Upper lobe of left lung (tissue), 6 donors: ENCODE data around the gene EPHA4. TPM values are rescaled to one million over a fixed set of nuclear protein-coding genes. Genes with fewer than 3 reads are reported as not detected.

Source experiments
- ATAC-seq, 2 donors: fragments of 200-7000 bp; cut with Tn5 transposase; one replicate each; pipeline ENCODE4 v1.9.1; 2022; ENCODE audit warnings: mild to moderate bottlenecking in 2 of 2, moderate library complexity in 2 of 2; ENCODE audit not compliant: low FRiP score in 2 of 2
- DNase-seq, 2 donors: peaks; one replicate each; pipeline ENCODE4 v3.0.0-alpha.2; 2019 to 2020
- H3K27ac ChIP-seq, 4 donors: fragments of 200-600 bp; sonication (generic); one replicate each; pipeline ENCODE4 v1.5.1; 2016 to 2019
- H3K27me3 ChIP-seq, 4 donors: fragments of 200-600 bp; sonication (generic); one replicate each; pipeline ENCODE4 v1.5.1; 2017 to 2019
- H3K36me3 ChIP-seq, 4 donors: fragments of 200-600 bp; sonication (generic); one replicate each; pipeline ENCODE4 v1.5.1; 2016 to 2019
- H3K4me1 ChIP-seq, 4 donors: fragments of 200-600 bp; sonication (generic); one replicate each; pipeline ENCODE4 v1.5.1; 2018 to 2019
- H3K4me3 ChIP-seq, 4 donors: fragments of 200-600 bp; sonication (generic); one replicate each; pipeline ENCODE4 v1.5.1; 2017 to 2019; ENCODE audit warnings: mild to moderate bottlenecking in 2 of 4, moderate library complexity in 1 of 4
- H3K9me3 ChIP-seq, 4 donors: fragments of 200-600 bp; sonication (generic); one replicate each; pipeline ENCODE4 v1.5.1; 2018 to 2019
- CTCF ChIP-seq, 6 experiments: fragments of 450-650 bp in 4 of 6; fragments of 200-600 bp in 2 of 6; sonication (generic) in 2 of 6; IDR thresholded peaks; one replicate each; pipeline ENCODE4 v1.5.1; 2016 to 2019; ENCODE audit warnings: antibody characterized with exemption in 6 of 6
- EP300 ChIP-seq, 4 donors: sonication (generic); formaldehyde crosslinking; IDR thresholded peaks; one replicate each; pipeline ENCODE4 v1.5.1; 2017; ENCODE audit warnings: antibody characterized with exemption in 4 of 4, control low read depth in 2 of 4
- POLR2A ChIP-seq, 4 donors: fragments of 450-650 bp; IDR thresholded peaks; one replicate each; pipeline ENCODE4 v1.5.1; 2016 to 2017; ENCODE audit warnings: antibody characterized with exemption in 4 of 4, mild to moderate bottlenecking in 2 of 4
- POLR2AphosphoS5 ChIP-seq, 2 donors: sonication (generic); formaldehyde crosslinking; IDR thresholded peaks; one replicate each; pipeline ENCODE4 v1.5.1; 2017; ENCODE audit warnings: antibody characterized with exemption in 2 of 2
- WGBS, 2 donors: methylation state at CpG; one replicate each; pipeline ENCODE4 v1.1.5; 2017 to 2018; 5-methylcytosine and 5-hydroxymethylcytosine counted together
- total RNA-seq, 6 donors: library from RNA; depleted of rRNA in 4 of 6; stranded (reverse); fragments of >200 nt in 4 of 6; gene quantifications; one replicate each; pipeline versions ENCODE4 v1.1.0 to v1.2.1, GENCODE V29; 2016 to 2021
- donor health status: DM: no; HTN: no; CAD: no; lungs with moderate emphysema.
- donor health status: DM: no; HTN: yes; CAD: no; lungs with severe emphysema.

Gene EPHA4
- total RNA-seq, 6 donors from 2014 or later, result 9.5 to 33.5 (median 22.3) TPM

DNA sequence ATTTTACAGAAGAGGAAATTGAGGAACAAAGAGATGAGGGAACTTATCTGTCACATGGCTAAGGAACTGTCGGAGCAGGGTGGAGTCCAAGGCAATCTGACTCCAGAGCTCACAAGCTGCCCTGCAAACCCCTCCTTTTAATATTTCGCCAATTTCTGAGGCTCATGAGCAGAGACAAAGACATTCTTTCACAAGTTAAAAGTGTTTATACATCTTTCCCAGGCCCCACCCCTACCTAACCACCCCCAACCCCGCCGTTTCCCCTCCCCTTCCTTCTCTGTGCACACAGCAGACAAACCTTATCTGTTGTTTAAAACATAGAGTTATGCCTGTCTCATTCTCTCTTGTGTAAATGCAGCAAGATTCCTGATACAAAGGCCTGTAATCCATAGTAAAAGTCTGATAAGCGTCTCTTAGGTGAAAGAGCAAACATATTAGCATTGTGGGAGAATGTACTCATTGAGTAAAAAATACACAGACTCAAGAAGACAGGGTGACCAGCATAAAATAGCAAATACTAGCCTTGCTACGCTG is 44.3 kb downstream of the EPHA4 start:
- Histone ChIP-seq H3K27ac (peak overlapping the region; percentile 45 to 71 (median 64)), H3K4me3 (no peak overlapping the region), H3K36me3 (no peaks in the 10 kb centered on the region), H3K27me3 (no peaks in the 10 kb centered on the region), H3K4me1 (peaks cover 31 to 44% (median 35%) of the 10 kb centered on the region in 4 donors), H3K9me3 (no peaks in the 10 kb centered on the region)
- DNase-seq (no peak), ATAC-seq (peak; percentile 27 to 43)
- no peak for TF ChIP-seq POLR2A (IDR thresholded peaks at IDR 0.05)
- no peak for TF ChIP-seq CTCF (IDR thresholded peaks at IDR 0.05)
- TF ChIP-seq POLR2AphosphoS5 (IDR thresholded peaks at IDR 0.05), result no peak
- TF ChIP-seq EP300 (IDR thresholded peaks at IDR 0.05), result no peak
- 29 to 34% methylated on average over 6 of the region's 6 CpGs for WGBS, 2 donors

DNA sequence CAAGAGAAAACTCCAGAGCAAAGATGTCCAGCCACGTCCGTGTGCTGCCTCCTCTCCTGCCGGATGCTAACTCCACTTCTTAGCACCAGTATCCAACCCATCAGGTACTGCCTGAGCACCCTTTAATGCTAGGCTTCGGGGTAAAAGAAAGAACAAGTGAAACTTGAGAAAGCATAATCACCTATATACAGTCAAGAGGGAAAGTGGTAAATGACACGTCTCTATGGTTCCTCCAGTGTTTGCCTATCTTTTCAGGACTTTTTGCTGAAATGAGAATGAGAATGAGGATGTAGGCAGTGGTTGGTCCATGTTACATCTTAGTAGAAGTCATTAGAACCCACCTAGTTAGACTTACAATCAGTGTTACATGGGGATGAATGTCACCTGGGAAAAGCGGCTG is 47.9 kb downstream of the EPHA4 start:
- DNase-seq, result no peak
- peaks cover 22 to 30% (median 26%) of the 10 kb centered on the region in 4 donors for H3K4me1 ChIP-seq
- H3K36me3 ChIP-seq, result no peaks in the 10 kb centered on the region
- no peaks in the 10 kb centered on the region for H3K9me3 ChIP-seq
- ATAC-seq, result no peak
- WGBS, 2 donors, result 88 to 94% methylated on average over 6 of the region's 6 CpGs
- no peak for TF ChIP-seq EP300 (IDR thresholded peaks at IDR 0.05)
- TF ChIP-seq POLR2A (IDR thresholded peaks at IDR 0.05), result no peak
- no peak for TF ChIP-seq CTCF (IDR thresholded peaks at IDR 0.05)
- TF ChIP-seq POLR2AphosphoS5 (IDR thresholded peaks at IDR 0.05), result no peak
- no peak overlapping the region for H3K27ac ChIP-seq
- H3K4me3 ChIP-seq, result no peak overlapping the region
- H3K27me3 ChIP-seq, result no peaks in the 10 kb centered on the region

GRCh38 chr2:221521233-221521845 is 50.8 kb downstream of the EPHA4 start:
- H3K9me3 ChIP-seq, result no peaks in the 10 kb centered on the region
- TF ChIP-seq CTCF (IDR thresholded peaks at IDR 0.05), result no peak
- no peak for TF ChIP-seq POLR2A (IDR thresholded peaks at IDR 0.05)
- no peak for TF ChIP-seq POLR2AphosphoS5 (IDR thresholded peaks at IDR 0.05)
- TF ChIP-seq EP300 (IDR thresholded peaks at IDR 0.05), result no peak
- WGBS, 2 donors, result 63 to 69% methylated on average over 3 of the region's 3 CpGs
- no peaks in the 10 kb centered on the region for H3K36me3 ChIP-seq
- H3K27me3 ChIP-seq, result no peaks in the 10 kb centered on the region
- H3K4me1 ChIP-seq, result peaks cover 28 to 32% (median 31%) of the 10 kb centered on the region in 4 donors
- ATAC-seq (no peak), DNase-seq (no peak)
- no peak overlapping the region for H3K4me3 ChIP-seq
- H3K27ac ChIP-seq, result peak overlapping the region in 1 of 4 donors; percentile 15

- WGBS, 2 donors, result 81 to 85% methylated on average over 7 of the region's 7 CpGs
Observed at GRCh38 chr2:221518935-221519625, 53.0 kb downstream of the EPHA4 start.

More at GRCh38 chr2:221518935-221519625, 53.0 kb downstream of the EPHA4 start:
- Histone ChIP-seq H3K4me3 (no peak overlapping the region), H3K27ac (peak overlapping the region in 2 of 4 donors; percentile 45 to 57), H3K27me3 (no peaks in the 10 kb centered on the region), H3K4me1 (peaks cover 28 to 32% (median 31%) of the 10 kb centered on the region in 4 donors), H3K36me3 (no peaks in the 10 kb centered on the region), H3K9me3 (no peaks in the 10 kb centered on the region)
- DNase-seq (no peak), ATAC-seq (no peak)
- no peak for TF ChIP-seq EP300 (IDR thresholded peaks at IDR 0.05)
- TF ChIP-seq CTCF (IDR thresholded peaks at IDR 0.05), result no peak
- no peak for TF ChIP-seq POLR2AphosphoS5 (IDR thresholded peaks at IDR 0.05)
- no peak for TF ChIP-seq POLR2A (IDR thresholded peaks at IDR 0.05)
